ENCODE results near the gene CFAP99.

The CFAP99 gene

DNA sequence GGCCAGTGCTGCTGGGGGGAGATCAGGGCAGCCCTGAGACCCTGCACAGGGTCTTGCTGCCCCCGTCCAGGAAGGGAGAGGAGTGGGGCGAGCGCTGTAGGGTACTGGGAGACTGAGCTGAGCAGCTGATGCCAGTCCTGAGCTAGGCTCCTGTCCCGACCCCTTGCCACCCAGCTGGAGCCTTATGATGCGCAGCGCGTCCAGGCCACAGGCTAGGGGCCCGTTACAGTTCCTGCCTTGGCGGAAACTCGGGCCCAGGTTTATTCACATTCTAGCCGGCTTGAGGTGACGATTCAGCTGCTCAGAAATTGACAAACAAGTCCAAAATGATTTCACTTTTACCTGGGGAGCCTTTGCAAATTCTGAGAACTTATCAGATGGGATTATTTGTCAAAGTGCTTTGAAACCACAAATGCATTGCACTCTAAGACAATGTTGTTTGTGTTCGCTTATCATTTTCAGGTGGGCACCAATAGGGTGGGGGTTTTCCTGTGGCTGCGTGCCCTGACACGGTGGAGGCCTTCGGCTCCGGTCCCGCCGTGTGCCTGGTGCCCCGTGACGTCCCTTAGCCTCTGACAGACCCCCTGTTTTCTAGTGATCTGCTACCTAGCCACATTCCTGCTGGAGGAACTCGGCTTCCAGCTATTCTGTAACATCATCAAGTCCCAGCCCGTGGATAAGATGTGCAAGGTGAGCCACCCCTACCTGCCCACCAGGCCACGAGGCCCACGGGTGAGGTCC, 18.9 kb downstream of the CFAP99 start:
- H3K79me2 ChIP-seq (ENCODE audit: control insufficient read depth, low read length) = no peaks in the 10 kb centered on the region
- H3K4me2 ChIP-seq (ENCODE audit: low read length) = no peak overlapping the region
- H3K9me3 ChIP-seq (ENCODE audit: control insufficient read depth, insufficient read depth, low read length) = no peaks in the 10 kb centered on the region
- no peak overlapping the region for H3K4me3 ChIP-seq (ENCODE audit: low read length)
- H3F3A ChIP-seq (ENCODE audit: control insufficient read depth, insufficient read depth) = no peaks in the 10 kb centered on the region
- H3K9me2 ChIP-seq (replicated peaks; ENCODE audit: control insufficient read depth, low read length) = no peaks in the 10 kb centered on the region
- no peak overlapping the region for H3K27ac ChIP-seq (ENCODE audit: low read depth, low read length)
- peaks cover 8% of the 10 kb centered on the region for H3K4me1 ChIP-seq (ENCODE audit: control insufficient read depth, low read length)
- H4K20me1 ChIP-seq (ENCODE audit: control insufficient read depth, insufficient read depth, low read depth, low read length) = no peaks in the 10 kb centered on the region
- no peaks in the 10 kb centered on the region for H3K27me3 ChIP-seq (ENCODE audit: control insufficient read depth, low read length)
- TF ChIP-seq, protein P1, sequence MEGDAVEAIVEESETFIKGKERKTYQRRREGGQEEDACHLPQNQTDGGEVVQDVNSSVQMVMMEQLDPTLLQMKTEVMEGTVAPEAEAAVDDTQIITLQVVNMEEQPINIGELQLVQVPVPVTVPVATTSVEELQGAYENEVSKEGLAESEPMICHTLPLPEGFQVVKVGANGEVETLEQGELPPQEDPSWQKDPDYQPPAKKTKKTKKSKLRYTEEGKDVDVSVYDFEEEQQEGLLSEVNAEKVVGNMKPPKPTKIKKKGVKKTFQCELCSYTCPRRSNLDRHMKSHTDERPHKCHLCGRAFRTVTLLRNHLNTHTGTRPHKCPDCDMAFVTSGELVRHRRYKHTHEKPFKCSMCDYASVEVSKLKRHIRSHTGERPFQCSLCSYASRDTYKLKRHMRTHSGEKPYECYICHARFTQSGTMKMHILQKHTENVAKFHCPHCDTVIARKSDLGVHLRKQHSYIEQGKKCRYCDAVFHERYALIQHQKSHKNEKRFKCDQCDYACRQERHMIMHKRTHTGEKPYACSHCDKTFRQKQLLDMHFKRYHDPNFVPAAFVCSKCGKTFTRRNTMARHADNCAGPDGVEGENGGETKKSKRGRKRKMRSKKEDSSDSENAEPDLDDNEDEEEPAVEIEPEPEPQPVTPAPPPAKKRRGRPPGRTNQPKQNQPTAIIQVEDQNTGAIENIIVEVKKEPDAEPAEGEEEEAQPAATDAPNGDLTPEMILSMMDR (IDR thresholded peaks at IDR 0.05; ENCODE audit: low read depth, low read length, poor library complexity, severe bottlenecking) = no peak
- no peak for TF ChIP-seq EZH2phosphoT487 (IDR thresholded peaks at IDR 0.05; ENCODE audit: borderline replicate concordance, low read length)
- H3K36me3 ChIP-seq (ENCODE audit: control insufficient read depth, low read length) = no peaks in the 10 kb centered on the region

DNA sequence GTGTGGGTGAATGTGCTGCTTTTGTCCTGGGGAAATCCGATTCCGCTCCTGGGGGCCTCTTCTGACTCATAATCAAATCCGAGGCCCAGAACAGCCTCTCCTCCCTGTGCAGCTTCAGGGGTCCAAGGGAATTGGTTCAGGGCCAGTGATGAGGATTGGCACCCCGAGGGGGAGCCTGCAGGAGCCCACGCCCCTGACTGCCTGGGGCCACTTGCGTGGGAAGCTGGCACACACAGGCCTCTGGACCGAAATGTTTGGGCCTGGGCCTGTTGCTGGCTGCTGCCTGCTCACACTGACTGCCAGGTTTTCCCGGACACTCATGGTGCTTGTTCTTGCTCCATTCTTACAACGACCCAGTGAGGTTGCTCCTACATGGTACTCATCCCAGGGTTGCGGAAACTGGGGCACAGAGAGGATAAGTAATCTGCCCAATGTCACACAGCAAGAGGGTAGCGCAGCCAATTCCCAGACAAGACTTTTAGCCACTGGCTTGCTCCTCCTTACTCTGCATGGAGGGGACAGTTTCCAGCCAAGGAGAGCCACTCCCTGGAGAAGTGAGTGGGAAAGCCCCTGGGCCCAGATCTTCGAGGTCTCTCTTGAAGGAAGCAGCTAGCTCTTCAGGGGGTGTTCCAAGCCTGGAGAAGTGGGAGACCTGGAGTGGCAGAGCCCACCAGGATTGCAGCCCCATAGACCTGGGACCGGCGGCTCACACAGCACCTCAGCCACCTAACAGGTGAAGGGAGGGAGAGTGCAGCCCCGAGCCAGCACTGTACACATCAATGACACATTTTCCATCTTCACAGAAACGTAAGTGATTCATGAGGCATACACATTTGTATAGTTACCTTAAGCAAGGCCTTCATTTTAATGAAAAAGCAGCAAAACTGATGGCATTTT, 20.3 kb downstream of the CFAP99 start:
- no peaks in the 10 kb centered on the region for H3K79me2 ChIP-seq (ENCODE audit: control insufficient read depth, low read length)
- no peaks in the 10 kb centered on the region for H3K27me3 ChIP-seq (ENCODE audit: control insufficient read depth, low read length)
- no peaks in the 10 kb centered on the region for H3F3A ChIP-seq (ENCODE audit: control insufficient read depth, insufficient read depth)
- H3K4me3 ChIP-seq (ENCODE audit: low read length) = no peak overlapping the region
- no peaks in the 10 kb centered on the region for H3K9me2 ChIP-seq (replicated peaks; ENCODE audit: control insufficient read depth, low read length)
- TF ChIP-seq EZH2phosphoT487 (IDR thresholded peaks at IDR 0.05; ENCODE audit: borderline replicate concordance, low read length) = no peak
- TF ChIP-seq, protein P1 (IDR thresholded peaks at IDR 0.05; ENCODE audit: low read depth, low read length, poor library complexity, severe bottlenecking) = no peak
- peaks cover 8% of the 10 kb centered on the region for H3K4me1 ChIP-seq (ENCODE audit: control insufficient read depth, low read length)
- no peak overlapping the region for H3K4me2 ChIP-seq (ENCODE audit: low read length)
- no peaks in the 10 kb centered on the region for H4K20me1 ChIP-seq (ENCODE audit: control insufficient read depth, insufficient read depth, low read depth, low read length)
- H3K9me3 ChIP-seq (ENCODE audit: control insufficient read depth, insufficient read depth, low read length) = no peaks in the 10 kb centered on the region
- H3K36me3 ChIP-seq (ENCODE audit: control insufficient read depth, low read length) = no peaks in the 10 kb centered on the region
- no peak overlapping the region for H3K27ac ChIP-seq (ENCODE audit: low read depth, low read length)

DNA sequence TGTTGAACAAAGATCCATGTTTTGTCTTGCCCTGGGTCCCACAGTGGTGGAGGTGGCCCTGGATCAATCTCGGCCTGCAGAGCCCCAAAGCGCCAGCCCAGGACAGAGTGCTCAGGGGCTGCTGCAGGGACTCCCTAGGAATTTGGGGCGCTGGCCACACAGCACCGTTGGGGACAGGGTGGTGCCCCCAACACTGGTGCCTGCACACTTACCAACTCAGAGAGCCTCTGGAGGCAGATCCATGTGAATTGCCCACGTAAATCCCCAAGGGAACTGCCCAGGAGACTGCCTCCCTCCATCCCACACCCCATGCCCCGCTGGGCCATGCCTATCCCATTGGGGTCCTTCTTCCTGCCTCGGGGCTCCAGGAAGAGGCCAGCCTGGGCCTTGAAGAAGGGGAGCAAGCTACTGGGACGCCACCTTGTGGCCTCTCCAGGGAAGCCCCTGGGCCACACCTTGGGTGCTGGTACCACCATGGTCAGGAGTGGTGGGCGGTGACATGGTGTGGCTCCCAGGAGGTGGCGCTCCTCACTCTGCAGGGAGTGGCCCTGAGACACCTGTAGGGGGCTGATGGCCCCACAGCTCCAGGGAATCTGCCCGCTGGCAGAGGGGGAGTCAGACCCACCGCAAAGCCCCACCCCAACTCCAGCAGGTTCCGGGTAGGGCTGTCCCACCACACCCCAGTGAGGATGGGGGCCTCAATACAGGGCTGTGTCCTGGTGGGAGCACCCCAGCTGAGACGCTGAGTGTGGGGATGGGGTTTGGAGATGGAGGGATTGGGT, 22.8 kb downstream of the CFAP99 start:
- H3K27me3 ChIP-seq (ENCODE audit: control insufficient read depth, low read length) = no peaks in the 10 kb centered on the region

More for the DNA sequence above, 22.8 kb downstream of the CFAP99 start:
- Histone ChIP-seq H3K4me3 (ENCODE audit: low read length) (no peak overlapping the region), H3K9me3 (ENCODE audit: control insufficient read depth, insufficient read depth, low read length) (no peaks in the 10 kb centered on the region), H3K79me2 (ENCODE audit: control insufficient read depth, low read length) (no peaks in the 10 kb centered on the region), H3K27ac (ENCODE audit: low read depth, low read length) (no peak overlapping the region), H3K4me2 (ENCODE audit: low read length) (peak overlapping the region; percentile 25; the same call in 1 of the 2 replicates), H3K9me2 (replicated peaks; ENCODE audit: control insufficient read depth, low read length) (no peaks in the 10 kb centered on the region), H4K20me1 (ENCODE audit: control insufficient read depth, insufficient read depth, low read depth, low read length) (no peaks in the 10 kb centered on the region), H3K4me1 (ENCODE audit: control insufficient read depth, low read length) (peaks cover 8% of the 10 kb centered on the region), H3F3A (ENCODE audit: control insufficient read depth, insufficient read depth) (no peaks in the 10 kb centered on the region), H3K36me3 (ENCODE audit: control insufficient read depth, low read length) (no peaks in the 10 kb centered on the region)
- TF ChIP-seq, protein P1 (IDR thresholded peaks at IDR 0.05; ENCODE audit: low read depth, low read length, poor library complexity, severe bottlenecking) = peak; percentile 100
- no peak for TF ChIP-seq EZH2phosphoT487 (IDR thresholded peaks at IDR 0.05; ENCODE audit: borderline replicate concordance, low read length)
